Astrocyte (in vitro differentiated cells and primary cell): ENCODE results near the gene PCDHGA10.

Source experiments
- EZH2 ChIP-seq: IDR thresholded peaks from 2 replicates; pipeline ENCODE4 v1.6.1; 2012; ENCODE audit warnings: mild to moderate bottlenecking, low read length, inconsistent platforms; ENCODE audit not compliant: insufficient read depth
- TF ChIP-seq, protein P1 (sequence below): IDR thresholded peaks from 2 replicates; pipeline ENCODE4 v1.5.1; 2011; ENCODE audit warnings: low read depth, mild to moderate bottlenecking, inconsistent platforms, low read length, moderate library complexity; ENCODE audit not compliant: insufficient read depth

DNA sequence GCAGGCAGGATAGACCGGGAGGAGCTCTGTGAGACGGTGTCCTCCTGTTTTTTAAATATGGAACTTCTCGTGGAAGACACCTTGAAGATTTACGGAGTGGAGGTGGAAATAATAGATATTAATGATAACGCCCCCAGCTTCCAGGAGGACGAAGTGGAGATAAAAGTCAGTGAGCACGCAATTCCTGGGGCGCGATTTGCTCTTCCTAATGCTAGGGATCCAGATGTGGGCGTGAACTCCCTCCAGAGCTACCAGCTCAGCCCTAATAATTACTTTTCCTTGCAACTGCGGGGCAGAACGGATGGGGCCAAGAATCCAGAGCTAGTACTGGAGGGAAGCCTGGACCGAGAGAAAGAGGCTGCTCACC lies 8.7 kb downstream of the PCDHGA10 start:
- TF ChIP-seq, protein P1, sequence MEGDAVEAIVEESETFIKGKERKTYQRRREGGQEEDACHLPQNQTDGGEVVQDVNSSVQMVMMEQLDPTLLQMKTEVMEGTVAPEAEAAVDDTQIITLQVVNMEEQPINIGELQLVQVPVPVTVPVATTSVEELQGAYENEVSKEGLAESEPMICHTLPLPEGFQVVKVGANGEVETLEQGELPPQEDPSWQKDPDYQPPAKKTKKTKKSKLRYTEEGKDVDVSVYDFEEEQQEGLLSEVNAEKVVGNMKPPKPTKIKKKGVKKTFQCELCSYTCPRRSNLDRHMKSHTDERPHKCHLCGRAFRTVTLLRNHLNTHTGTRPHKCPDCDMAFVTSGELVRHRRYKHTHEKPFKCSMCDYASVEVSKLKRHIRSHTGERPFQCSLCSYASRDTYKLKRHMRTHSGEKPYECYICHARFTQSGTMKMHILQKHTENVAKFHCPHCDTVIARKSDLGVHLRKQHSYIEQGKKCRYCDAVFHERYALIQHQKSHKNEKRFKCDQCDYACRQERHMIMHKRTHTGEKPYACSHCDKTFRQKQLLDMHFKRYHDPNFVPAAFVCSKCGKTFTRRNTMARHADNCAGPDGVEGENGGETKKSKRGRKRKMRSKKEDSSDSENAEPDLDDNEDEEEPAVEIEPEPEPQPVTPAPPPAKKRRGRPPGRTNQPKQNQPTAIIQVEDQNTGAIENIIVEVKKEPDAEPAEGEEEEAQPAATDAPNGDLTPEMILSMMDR = no peak
- no peak for TF ChIP-seq EZH2
